Measurements from ENCODE around the gene IZUMO1. TPM values are rescaled to one million over a fixed set of nuclear protein-coding genes. Genes with fewer than 3 reads are reported as not detected.

The IZUMO1 gene
- total and polyA plus RNA-seq, 11 donors = 0.13 to 0.93 (median 0.50) TPM

DNA sequence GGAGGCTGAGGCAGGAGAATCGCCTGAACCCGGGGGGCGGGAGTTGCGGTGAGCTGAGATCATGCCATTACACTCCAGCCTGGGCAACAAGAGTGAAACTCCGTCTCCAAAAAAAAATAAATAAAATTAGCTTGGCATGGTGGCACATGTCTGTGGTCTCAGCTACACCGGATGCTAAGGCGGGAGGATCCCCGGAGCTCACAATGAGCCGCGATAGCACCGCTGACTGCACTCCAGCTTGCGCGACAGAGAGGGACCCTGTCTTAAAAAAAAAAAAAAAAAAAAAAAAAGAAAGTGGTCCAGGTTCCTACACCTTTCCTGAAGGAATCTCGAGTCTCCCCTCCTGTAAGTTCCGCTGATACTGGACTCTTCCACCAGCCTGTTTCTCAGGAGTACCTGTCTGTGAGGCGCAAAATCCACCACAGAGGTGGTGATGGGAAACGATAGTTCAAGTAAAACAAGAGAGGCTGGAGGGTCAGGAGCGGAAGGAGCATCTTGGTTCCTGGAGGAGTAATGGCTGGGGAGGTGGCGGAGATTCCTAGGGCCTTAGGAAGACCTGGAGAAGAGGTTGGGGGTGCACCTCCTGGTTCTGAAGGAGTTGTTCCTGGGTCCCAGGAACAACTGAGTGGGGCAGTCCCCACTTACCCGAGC, 5.3 kb upstream of the IZUMO1 start:
- no peak for DNase-seq
- Histone ChIP-seq H3K4me3 (peak overlapping the region; percentile 22 to 70 (median 60)), H3K27ac (peak overlapping the region; percentile 35 to 93 (median 84)), H3K36me3 (peaks cover 0 to 5% (median 0%) of the 10 kb centered on the region in 9 donors), H3K4me1 (peaks cover 0 to 29% (median 21%) of the 10 kb centered on the region in 12 donors), H3K9me3 (no peaks in the 10 kb centered on the region), H3K27me3 (peaks cover 0 to 28% (median 6%) of the 10 kb centered on the region in 9 donors)
- peak in 1 of 4 donors; percentile 33 for ATAC-seq
- 21 to 29% (median 25%) methylated on average over 20 of the region's 20 CpGs for WGBS, 4 donors
- intact Hi-C loops (cut with DNase I) = no loop called here
- TF ChIP-seq POLR2A (IDR thresholded peaks at IDR 0.05) = no peak
- no peak for TF ChIP-seq CTCF (IDR thresholded peaks at IDR 0.05)

GRCh38 chr19:48750771-48751504, 4.2 kb upstream of the IZUMO1 start:
- Histone ChIP-seq H3K4me1 (peaks cover 0 to 36% (median 23%) of the 10 kb centered on the region in 12 donors), H3K27ac (peak overlapping the region in 9 of 12 donors; percentile 52 to 93 (median 85)), H3K36me3 (peaks cover 0 to 5% (median 0%) of the 10 kb centered on the region in 9 donors), H3K9me3 (no peaks in the 10 kb centered on the region), H3K27me3 (peaks cover 0 to 28% (median 6%) of the 10 kb centered on the region in 9 donors), H3K4me3 (peak overlapping the region in 10 of 12 donors; percentile 33 to 70 (median 61))
- DNase-seq (no peak), ATAC-seq (no peak)
- no peak for TF ChIP-seq CTCF (IDR thresholded peaks at IDR 0.05)
- TF ChIP-seq POLR2A (IDR thresholded peaks at IDR 0.05) = no peak
- intact Hi-C loops (cut with DNase I) = no loop called here
- 73 to 86% (median 81%) methylated on average over 29 of the region's 29 CpGs for WGBS, 4 donors

- Histone ChIP-seq H3K4me3 (peak overlapping the region in 4 of 12 donors; percentile 60 to 70 (median 62)), H3K4me1 (peaks cover 0 to 36% (median 23%) of the 10 kb centered on the region in 12 donors), H3K27me3 (peaks cover 0 to 33% (median 6%) of the 10 kb centered on the region in 9 donors), H3K9me3 (no peaks in the 10 kb centered on the region), H3K36me3 (peaks cover 0 to 5% (median 0%) of the 10 kb centered on the region in 9 donors), H3K27ac (no peak overlapping the region)
- ATAC-seq (no peak), DNase-seq (no peak)
- intact Hi-C loops (cut with DNase I) = no loop called here
- TF ChIP-seq CTCF (IDR thresholded peaks at IDR 0.05) = no peak
- TF ChIP-seq POLR2A (IDR thresholded peaks at IDR 0.05) = no peak
- 91 to 98% (median 96%) methylated on average over 26 to 31 of the region's 31 CpGs for WGBS, 4 donors
Measured at GRCh38 chr19:48750351-48750750, 3.6 kb upstream of the IZUMO1 start.

DNA sequence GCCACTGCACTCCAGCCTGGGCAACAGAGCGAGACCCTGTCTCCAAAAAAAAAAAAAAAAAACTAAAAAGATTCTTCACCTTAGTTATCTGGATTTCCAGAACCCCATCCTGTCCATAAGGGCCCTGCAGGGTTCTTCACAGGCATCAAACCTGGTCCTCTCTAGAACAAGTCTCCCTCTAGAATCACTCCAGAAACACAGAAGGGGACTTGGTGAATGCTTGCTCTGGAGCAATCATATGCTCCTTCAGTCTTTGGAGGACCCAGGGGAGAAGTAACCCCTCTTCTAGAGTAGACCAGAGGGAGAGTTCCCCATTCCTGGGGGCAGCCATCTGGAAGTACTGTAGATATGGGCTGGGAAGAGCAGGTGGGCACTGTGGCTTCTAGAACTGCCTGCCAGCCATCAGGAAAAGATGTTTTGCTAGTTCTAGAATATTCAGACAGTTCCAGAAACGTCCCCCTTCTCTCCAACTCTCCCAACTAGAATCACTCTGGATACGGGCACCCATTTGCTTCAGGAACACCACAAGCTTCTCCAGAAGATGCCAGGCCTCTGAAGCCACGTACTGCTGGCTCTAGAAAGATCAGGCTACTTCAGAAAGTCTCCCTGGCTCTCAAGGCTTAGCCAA, 3.0 kb upstream of the IZUMO1 start:
- no peak for TF ChIP-seq CTCF (IDR thresholded peaks at IDR 0.05)
- no peak for TF ChIP-seq POLR2A (IDR thresholded peaks at IDR 0.05)
- Histone ChIP-seq H3K36me3 (peaks cover 0 to 5% (median 0%) of the 10 kb centered on the region in 9 donors), H3K9me3 (no peaks in the 10 kb centered on the region), H3K4me3 (no peak overlapping the region), H3K27me3 (peaks cover 0 to 33% (median 6%) of the 10 kb centered on the region in 9 donors), H3K4me1 (peaks cover 0 to 36% (median 23%) of the 10 kb centered on the region in 12 donors), H3K27ac (no peak overlapping the region)
- no peak for ATAC-seq
- no peak for DNase-seq
- WGBS, 4 donors = 72 to 74% (median 73%) methylated on average over 4 of the region's 4 CpGs
- intact Hi-C loops (cut with DNase I) = no loop called here
